IMR-90 (cell line): Measurements from ENCODE around the gene PHLDB1. TPM values are rescaled to one million over a fixed set of nuclear protein-coding genes. Genes with fewer than 3 reads are reported as not detected.

Source experiments
- ATAC-seq: fragments of 200-7000 bp; cut with Tn5 transposase; 2 replicates; pipeline ENCODE4 v1.9.1; 2020; ENCODE audit warnings: low read depth, mild to moderate bottlenecking, moderate library complexity
- BruUV-seq: library from RNA; stranded (reverse); fragments of 400-500 nt; replicated peaks from 2 replicates; lab custom pipeline; 2021; lab: Mats Ljungman, UMichigan
- CTCF ChIA-PET: fragments of 300-600 bp; formaldehyde crosslinking; extraction: SDS; loops from one replicate; lab custom pipeline; 2021; ENCODE audit warnings: antibody characterized with exemption; lab: Yijun Ruan, JAX
- POLR2A ChIA-PET: fragments of 300-600 bp; sonication (Branson Sonifier 250); formaldehyde crosslinking; loops from one replicate; lab custom pipeline; 2022; ENCODE audit warnings: antibody characterized with exemption; ENCODE audit not compliant: unreplicated experiment; lab: Charles Lee
- DNase-seq: peaks from one replicate; pipeline ENCODE4 v3.0.0; 2013
- H2AFZ ChIP-seq: replicated peaks from 2 replicates; pipeline ENCODE3; 2013; ENCODE audit warnings: low read length, mild to moderate bottlenecking; ENCODE audit not compliant: poor library complexity
- H2AK5ac ChIP-seq: 2 replicates; pipeline ENCODE4 v1.6.1; 2013; ENCODE audit warnings: low read depth, low read length, inconsistent platforms
- H2AK9ac ChIP-seq: replicated peaks from 2 replicates; pipeline ENCODE3; 2013; ENCODE audit warnings: mild to moderate bottlenecking, low read depth, low read length, moderate library complexity; ENCODE audit not compliant: poor library complexity
- H2BK120ac ChIP-seq: 2 replicates; pipeline ENCODE4 v1.6.1; 2013; ENCODE audit warnings: low read depth, low read length, inconsistent platforms
- H2BK15ac ChIP-seq: 3 replicates; pipeline ENCODE4 v1.6.1; 2013; ENCODE audit warnings: low read depth, low read length, inconsistent platforms
- H2BK20ac ChIP-seq: 2 replicates; pipeline ENCODE4 v1.6.1; 2013; ENCODE audit warnings: low read depth, mild to moderate bottlenecking, inconsistent platforms, low read length, moderate library complexity
- H2BK5ac ChIP-seq: 2 replicates; pipeline ENCODE4 v1.6.1; 2013; ENCODE audit warnings: mild to moderate bottlenecking, low read depth, low read length, inconsistent platforms; ENCODE audit not compliant: poor library complexity, severe bottlenecking
- H3K14ac ChIP-seq: replicated peaks from 2 replicates; pipeline ENCODE4 v1.6.1; 2013; ENCODE audit warnings: low read depth, low read length, inconsistent platforms
- H3K18ac ChIP-seq: 2 replicates; pipeline ENCODE4 v1.6.1; 2013; ENCODE audit warnings: low read depth, low read length, control low read depth
- H3K23ac ChIP-seq: 2 replicates; pipeline ENCODE4 v1.6.1; 2013; ENCODE audit warnings: low read depth, low read length, inconsistent platforms
- H3K27ac ChIP-seq: 2 replicates; pipeline ENCODE4 v1.5.1; 2013; ENCODE audit warnings: mild to moderate bottlenecking, control low read depth, low read length; ENCODE audit not compliant: insufficient read depth
- H3K27me3 ChIP-seq: 2 replicates; pipeline ENCODE4 v1.6.1; 2013; ENCODE audit warnings: low read length; ENCODE audit not compliant: control insufficient read depth, insufficient read depth
- H3K36me3 ChIP-seq: 2 replicates; pipeline ENCODE4 v1.6.1; 2013; ENCODE audit warnings: low read length, mixed read lengths; ENCODE audit not compliant: control insufficient read depth, insufficient read depth
- H3K4ac ChIP-seq: 2 replicates; pipeline ENCODE4 v1.6.1; 2013; ENCODE audit warnings: low read depth, low read length, inconsistent platforms
- H3K4me1 ChIP-seq: 2 replicates; pipeline ENCODE4 v1.6.1; 2013; ENCODE audit warnings: low read length, mixed read lengths; ENCODE audit not compliant: control insufficient read depth, insufficient read depth
- H3K4me2 ChIP-seq: 2 replicates; pipeline ENCODE4 v1.6.1; 2013; ENCODE audit warnings: low read depth, mild to moderate bottlenecking, control low read depth, low read length, moderate library complexity
- H3K4me3 ChIP-seq: 2 replicates; pipeline ENCODE4 v1.5.1; 2013; ENCODE audit warnings: low read depth, mild to moderate bottlenecking, control low read depth, low read length, moderate library complexity; ENCODE audit not compliant: insufficient read depth
- H3K56ac ChIP-seq: 2 replicates; pipeline ENCODE4 v1.6.1; 2013; ENCODE audit warnings: low read length, inconsistent platforms; ENCODE audit not compliant: insufficient read depth; ENCODE audit errors: extremely low read depth
- H3K79me1 ChIP-seq, 2 experiments: 2 replicates each; pipeline ENCODE4 v1.6.1; 2013; ENCODE audit warnings: low read length in 2 of 2, inconsistent platforms in 1 of 2, low read depth in 1 of 2
- H3K9ac ChIP-seq: 2 replicates; pipeline ENCODE4 v1.6.1; 2013; ENCODE audit warnings: low read depth, low read length, control low read depth
- H3K9me1 ChIP-seq: 2 replicates; pipeline ENCODE4 v1.6.1; 2013; ENCODE audit warnings: low read length, inconsistent platforms; ENCODE audit not compliant: insufficient read depth
- H3K9me3 ChIP-seq: 2 replicates; pipeline ENCODE4 v1.6.1; 2013; ENCODE audit warnings: low read length; ENCODE audit not compliant: control insufficient read depth, insufficient read depth
- H4K20me1 ChIP-seq: 2 replicates; pipeline ENCODE4 v1.6.1; 2013; ENCODE audit warnings: low read length, inconsistent platforms; ENCODE audit not compliant: insufficient read depth
- H4K5ac ChIP-seq: 2 replicates; pipeline ENCODE4 v1.6.1; 2013; ENCODE audit warnings: mild to moderate bottlenecking, low read depth, low read length, control low read depth
- H4K8ac ChIP-seq, 2 experiments: 2 replicates each; pipeline ENCODE4 v1.6.1; 2013; ENCODE audit warnings: low read depth in 2 of 2, low read length in 2 of 2, control low read depth in 1 of 2, inconsistent platforms in 1 of 2
- H4K91ac ChIP-seq: 2 replicates; pipeline ENCODE4 v1.6.1; 2013; ENCODE audit warnings: low read depth, low read length, inconsistent platforms; ENCODE audit not compliant: insufficient read depth
- MAFK ChIP-seq: IDR thresholded peaks from 2 replicates; pipeline ENCODE4 v1.6.1; 2012; ENCODE audit warnings: low read depth, low read length, improper control_type of control experiment
- MAZ ChIP-seq: IDR thresholded peaks from 2 replicates; pipeline ENCODE4 v1.6.1; 2012; ENCODE audit warnings: low read depth, mild to moderate bottlenecking, low read length, improper control_type of control experiment, moderate library complexity, borderline replicate concordance
- RAD21 ChIP-seq: IDR thresholded peaks from 2 replicates; pipeline ENCODE4 v1.6.1; 2012; ENCODE audit warnings: low read length, improper control_type of control experiment
- WGBS, 2 experiments: methylation state at CpG; one replicate each; pipeline versions ENCODE4 v1.1.5 to v1.1.7; 2013; ENCODE audit warnings: missing lambda C conversion rate in 2 of 2; ENCODE audit not compliant: insufficient read length in 1 of 2; ENCODE audit errors: extremely low coverage in 2 of 2; 5-methylcytosine and 5-hydroxymethylcytosine counted together
- dilution Hi-C: fragments of 300-500 bp; cut with HindIII; formaldehyde crosslinking; loops from one replicate; pipeline ENCODE4 v1.14.3; 2018; ENCODE audit warnings: low sequenced_read_pairs; ENCODE audit not compliant: unreplicated experiment
- in situ Hi-C: fragments of 300-500 bp; cut with MboI; formaldehyde crosslinking; loops from 3 replicates; pipeline ENCODE4 v1.14.3; 2019; ENCODE audit warnings: low sequenced_read_pairs, inconsistent platforms, mixed read lengths
- intact Hi-C: fragments of 100-400 bp; cut with micrococcal nuclease; formaldehyde crosslinking; loops from 2 replicates; pipeline ENCODE4 v1.10.0; 2022
- polyA plus RNA-seq, 3 experiments: library from polyadenylated mRNA; depleted of rRNA; stranded (reverse); fragments of >200 nt; gene quantifications; 2 replicates each; pipeline ENCODE4 v1.2.3, GENCODE V29; 2012; ENCODE audit warnings: low replicate concordance in 1 of 3
- total RNA-seq: library from RNA; depleted of rRNA; stranded (reverse); fragments of >200 nt; gene quantifications from 2 replicates; pipeline ENCODE4 v1.2.3, GENCODE V29; 2012

PHLDB1 gene
- total and polyA plus RNA-seq, 2 of the 4 experiments (the other 2 are of a cell fraction), result 40.0 to 90.4 TPM

DNA sequence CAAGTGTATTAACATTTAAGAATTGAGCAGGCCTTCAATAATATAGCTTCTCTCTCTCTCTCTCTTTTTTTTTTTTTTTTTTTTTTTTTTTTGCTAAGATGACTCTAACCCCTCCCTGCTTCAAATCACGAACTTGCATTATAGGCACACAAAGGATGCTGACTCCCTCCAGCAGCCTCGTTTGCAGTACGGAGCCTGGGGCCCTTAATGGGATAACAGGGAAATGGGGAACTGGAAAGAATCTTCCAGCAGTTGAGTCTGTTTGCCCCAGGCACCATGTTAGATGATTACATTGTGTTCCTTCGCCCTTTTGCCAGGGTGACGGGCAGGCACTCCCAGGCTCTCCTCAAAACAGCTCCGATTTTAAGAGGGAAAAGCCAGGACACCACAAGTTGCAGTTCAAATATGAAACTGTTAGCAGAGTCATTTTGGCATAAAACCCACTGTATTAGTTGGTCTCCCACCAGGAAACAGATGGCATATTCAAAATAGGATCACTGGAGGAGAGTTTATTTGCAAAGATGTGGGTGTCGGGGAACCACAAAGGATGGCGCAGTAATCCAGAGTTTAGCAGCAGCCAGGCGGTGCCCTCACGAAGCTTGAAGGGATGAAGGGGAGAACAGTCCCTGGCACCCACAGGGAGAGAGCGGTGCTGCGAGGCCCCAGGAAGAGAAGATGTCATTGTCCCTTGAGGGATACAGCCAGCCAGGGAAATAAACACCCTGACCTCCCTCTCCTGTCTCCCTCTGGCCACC lies 98.6 kb downstream of the PHLDB1 start:
- no TSS peak for BruUV-seq
- no peak overlapping the region for H2AFZ ChIP-seq
- no peak overlapping the region for H4K91ac ChIP-seq
- no peaks in the 10 kb centered on the region for H3K4me1 ChIP-seq
- DNase-seq (no peak), ATAC-seq (no peak)
- H3K9ac ChIP-seq, result no peak overlapping the region
- no peak overlapping the region for H3K23ac ChIP-seq
- no peaks in the 10 kb centered on the region for H4K20me1 ChIP-seq
- no peak overlapping the region for H3K56ac ChIP-seq
- no peak overlapping the region for H3K14ac ChIP-seq
- no peak overlapping the region for H2BK20ac ChIP-seq
- H2AK9ac ChIP-seq, result no peak overlapping the region
- H3K4ac ChIP-seq, result no peak overlapping the region
- no peaks in the 10 kb centered on the region for H3K36me3 ChIP-seq
- H2AK5ac ChIP-seq, result no peak overlapping the region
- no peak overlapping the region for H4K5ac ChIP-seq
- no peak overlapping the region for H3K27ac ChIP-seq
- in situ Hi-C loops, result no loop called here
- H3K79me1 ChIP-seq, result no peaks in the 10 kb centered on the region
- WGBS, 2 experiments, result 84% methylated on average over 3 of the region's 12 CpGs; no CpG with 5 or more reads in 1 of the 2 experiments
- no peaks in the 10 kb centered on the region for H3K9me1 ChIP-seq
- ChIA-PET CTCF (interaction anchor here (0.7 kb wide), 1 partner anchor 10 kb away, joined by 5 read pairs; no protein-coding TSS in a partner anchor), POLR2A (interaction anchor here (0.5 kb wide), 1 partner anchor 379 kb away, joined by 3 read pairs; no protein-coding TSS in a partner anchor)
- no peak overlapping the region for H4K8ac ChIP-seq
- no peak overlapping the region for H3K18ac ChIP-seq
- no peak overlapping the region for H3K4me2 ChIP-seq
- no peak for TF ChIP-seq MAZ
- no peak for TF ChIP-seq MAFK
- no peak for TF ChIP-seq RAD21
- no peaks in the 10 kb centered on the region for H3K9me3 ChIP-seq
- H2BK15ac ChIP-seq, result no peak overlapping the region
- H2BK5ac ChIP-seq, result no peak overlapping the region
- dilution Hi-C loops, result no loop called here
- no peak overlapping the region for H2BK120ac ChIP-seq
- intact Hi-C loops, result no loop called here
- H3K4me3 ChIP-seq, result no peak overlapping the region
- peaks cover 29% of the 10 kb centered on the region for H3K27me3 ChIP-seq
